Stimulated activated CD4-positive, alpha-beta T cell treated with anti-CD3 and anti-CD28 coated beads, Interleukin-1b, Interleukin-23, amount 100 ng/mL, for 24 hours (primary cell): Measurements from ENCODE around the gene STPG3.

Experiments used
- DNase-seq, 4 experiments: peaks; one replicate each; pipeline ENCODE4 v3.0.0-alpha.2; 2020; ENCODE audit warnings: low read depth in 4 of 4, low spot score in 1 of 4

STPG3 gene

DNA sequence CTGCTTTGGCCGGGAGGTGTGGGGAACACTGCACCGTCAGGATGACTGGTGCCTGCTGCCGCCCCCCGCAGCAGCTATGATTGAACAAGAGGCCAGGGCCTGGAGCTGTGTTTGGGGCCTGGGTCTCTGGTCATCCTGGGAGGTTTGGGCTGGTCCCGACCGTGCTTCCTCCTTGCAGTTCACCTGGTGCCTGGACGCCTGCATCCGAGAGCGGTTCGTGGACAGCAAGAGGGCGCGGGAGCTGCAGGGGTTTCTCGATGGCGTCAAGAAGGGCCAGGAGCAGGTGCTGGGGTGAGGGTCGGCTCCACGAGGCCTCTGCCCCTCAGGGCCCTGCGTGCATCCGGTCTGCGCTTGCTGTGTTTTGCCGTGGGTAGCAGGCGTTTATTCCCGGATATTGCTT lies 13.0 kb downstream of the STPG3 start:
- DNase-seq = no peak

DNA sequence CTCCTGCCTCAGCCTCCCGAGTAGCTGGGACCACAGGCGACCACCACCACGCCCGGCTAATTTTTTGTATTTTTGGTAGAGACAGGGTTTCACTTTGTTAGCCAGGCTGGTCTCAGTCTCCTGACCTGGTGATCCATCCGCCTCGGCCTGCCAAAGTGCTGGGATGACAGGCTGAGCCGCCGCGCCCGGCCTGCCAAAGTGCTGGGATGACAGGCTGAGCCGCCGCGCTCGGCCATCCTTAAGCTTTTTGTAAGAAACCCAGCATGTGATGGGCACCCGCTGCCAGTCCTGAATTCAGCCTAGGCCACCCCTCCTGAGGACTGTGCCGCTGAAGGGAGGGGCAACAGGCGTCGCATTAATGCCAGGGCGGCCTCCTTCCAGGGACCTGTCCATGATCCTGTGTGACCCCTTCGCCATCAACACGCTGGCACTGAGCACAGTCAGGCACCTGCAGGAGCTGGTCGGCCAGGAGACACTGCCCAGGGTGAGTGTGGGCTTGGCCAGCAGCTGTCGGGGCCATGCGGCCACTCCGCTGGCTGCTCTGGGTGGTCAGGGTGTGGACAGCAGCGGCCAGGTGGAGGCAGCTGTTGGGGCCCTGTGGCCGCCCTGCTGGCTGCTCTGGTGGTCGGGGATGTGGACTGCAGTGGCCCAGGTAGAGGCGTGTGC lies 14.5 kb downstream of the STPG3 start:
- no peak for DNase-seq

DNA sequence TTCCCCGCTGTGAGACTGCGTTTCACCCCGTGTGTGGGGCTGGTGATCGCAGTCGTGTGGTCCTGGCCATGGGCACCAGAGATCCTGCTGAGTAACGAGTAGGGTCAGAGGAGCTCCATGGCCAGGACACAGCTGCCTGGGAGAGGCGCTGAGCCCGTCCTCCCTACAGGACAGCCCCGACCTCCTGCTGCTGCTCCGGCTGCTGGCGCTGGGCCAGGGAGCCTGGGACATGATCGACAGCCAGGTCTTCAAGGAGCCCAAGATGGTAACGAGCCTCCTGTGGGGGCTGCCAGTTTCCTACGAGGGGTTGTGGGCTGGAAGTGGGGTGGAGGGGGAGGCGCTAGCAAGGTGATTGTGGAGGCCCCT lies 15.1 kb downstream of the STPG3 start:
- no peak for DNase-seq

DNA sequence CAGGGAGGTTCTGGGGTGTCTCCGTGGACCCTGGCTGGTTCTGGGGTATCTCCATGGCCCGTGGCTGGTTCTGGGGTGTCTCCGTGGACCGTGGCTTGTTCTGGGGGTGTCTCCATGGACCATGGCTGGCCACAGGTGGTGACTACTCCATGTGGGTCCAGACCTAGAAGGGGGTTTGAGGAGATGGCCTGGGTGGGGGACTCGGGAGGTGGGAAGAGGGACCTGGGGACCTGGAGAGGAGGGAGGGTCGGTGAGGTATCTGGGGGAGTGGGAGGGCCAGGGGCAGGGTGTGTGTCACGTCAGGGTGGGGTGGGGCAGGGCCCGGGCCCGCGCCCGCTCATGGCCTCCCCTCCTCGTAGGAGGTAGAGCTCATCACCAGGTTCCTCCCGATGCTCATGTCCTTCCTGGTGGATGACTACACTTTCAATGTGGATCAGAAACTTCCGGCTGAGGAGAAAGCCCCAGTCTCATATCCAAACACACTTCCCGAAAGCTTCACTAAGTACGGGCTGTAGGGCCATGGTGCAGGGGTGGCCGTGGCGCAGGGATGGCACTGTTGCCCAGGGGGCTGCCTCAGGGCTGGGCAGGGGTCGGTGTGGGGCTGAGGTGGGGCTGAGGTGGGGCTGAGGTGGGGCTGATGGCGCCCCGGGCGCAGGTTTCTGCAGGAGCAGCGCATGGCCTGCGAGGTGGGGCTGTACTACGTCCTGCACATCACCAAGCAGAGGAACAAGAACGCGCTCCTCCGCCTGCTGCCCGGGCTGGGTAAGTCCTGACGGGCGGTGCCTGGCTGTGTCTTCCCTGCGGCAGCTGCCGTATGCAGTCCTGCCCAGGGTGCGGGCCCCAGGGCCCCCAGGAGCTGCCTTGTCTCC lies 15.7 kb downstream of the STPG3 start:
- DNase-seq = no peak

DNA sequence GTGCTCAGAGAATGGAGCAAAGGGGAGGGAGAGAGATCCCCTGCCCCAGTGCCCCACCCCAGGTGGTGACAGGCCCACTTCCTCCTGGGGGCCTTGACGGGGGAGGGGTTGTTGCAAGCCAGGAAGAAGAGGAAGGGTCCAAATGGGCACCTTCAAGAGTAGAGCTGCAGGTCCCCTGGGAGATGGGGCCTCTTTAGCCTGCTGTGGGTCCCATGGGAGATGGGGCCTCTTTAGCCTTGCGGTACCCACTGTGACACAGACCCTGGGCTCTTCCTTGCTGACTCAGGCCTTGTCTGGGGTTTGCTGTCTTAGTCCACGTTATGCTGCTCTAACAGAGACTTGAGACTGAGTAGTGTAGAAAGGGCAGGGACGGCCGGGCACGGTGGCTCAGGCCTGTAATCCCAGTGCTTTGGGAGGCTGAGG lies 16.9 kb downstream of the STPG3 start:
- DNase-seq = no peak

DNA sequence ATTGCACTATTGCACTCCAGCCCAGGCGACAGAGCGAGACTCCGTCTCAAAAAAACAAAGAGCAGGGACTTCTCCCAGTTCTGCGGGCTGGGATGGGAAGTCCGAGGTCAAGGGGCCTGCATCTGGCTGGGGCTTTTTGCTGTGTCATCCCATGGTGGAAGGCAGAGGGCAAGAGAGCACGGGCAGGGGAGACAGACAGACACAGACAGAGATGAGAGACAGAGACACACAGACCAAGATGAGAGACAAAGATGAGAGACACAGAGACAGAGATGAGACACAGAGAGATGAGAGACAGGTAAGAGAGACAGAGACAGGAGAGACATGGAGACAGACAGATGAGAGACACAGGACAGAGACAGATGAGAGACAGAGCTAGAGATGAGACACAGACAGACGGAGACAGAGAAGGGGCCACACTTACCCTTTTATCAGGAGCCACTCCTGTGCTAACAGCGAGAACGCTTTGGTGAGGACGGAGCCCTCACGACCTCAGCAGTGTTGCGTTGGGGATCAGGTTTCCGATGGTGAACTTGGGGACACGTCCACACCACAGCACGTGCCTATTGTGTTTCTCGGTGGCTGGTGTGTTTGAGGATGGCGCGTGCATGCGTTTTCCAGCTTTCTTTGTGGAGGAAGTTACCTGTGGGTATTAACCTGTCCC lies 17.6 kb downstream of the STPG3 start:
- no peak for DNase-seq

DNA sequence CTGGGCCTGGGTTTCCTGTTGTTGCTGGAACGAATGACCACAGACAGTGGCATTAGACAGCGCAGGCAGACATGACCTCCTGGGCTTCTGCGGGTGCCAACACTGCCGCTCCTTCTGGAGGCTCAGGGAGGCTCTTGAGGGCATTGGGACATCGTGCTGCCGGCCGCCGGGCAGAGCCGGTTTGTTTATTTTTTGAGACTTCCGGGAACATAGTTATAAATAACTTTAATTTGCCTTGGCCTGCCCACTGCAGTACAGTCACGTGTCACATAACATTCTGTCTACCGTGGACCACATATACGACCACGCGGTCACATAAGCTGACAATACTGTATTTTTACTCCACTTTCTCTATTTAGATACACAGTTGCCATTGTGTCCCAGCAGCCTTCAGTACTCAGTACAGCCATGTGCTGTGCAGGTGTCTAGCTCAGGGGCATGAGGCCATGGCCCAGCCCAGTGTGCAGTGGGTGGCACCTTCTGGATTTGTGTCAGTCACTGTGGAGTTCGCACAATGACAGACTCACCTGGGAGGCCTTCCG lies 18.2 kb downstream of the STPG3 start:
- DNase-seq = no peak

DNA sequence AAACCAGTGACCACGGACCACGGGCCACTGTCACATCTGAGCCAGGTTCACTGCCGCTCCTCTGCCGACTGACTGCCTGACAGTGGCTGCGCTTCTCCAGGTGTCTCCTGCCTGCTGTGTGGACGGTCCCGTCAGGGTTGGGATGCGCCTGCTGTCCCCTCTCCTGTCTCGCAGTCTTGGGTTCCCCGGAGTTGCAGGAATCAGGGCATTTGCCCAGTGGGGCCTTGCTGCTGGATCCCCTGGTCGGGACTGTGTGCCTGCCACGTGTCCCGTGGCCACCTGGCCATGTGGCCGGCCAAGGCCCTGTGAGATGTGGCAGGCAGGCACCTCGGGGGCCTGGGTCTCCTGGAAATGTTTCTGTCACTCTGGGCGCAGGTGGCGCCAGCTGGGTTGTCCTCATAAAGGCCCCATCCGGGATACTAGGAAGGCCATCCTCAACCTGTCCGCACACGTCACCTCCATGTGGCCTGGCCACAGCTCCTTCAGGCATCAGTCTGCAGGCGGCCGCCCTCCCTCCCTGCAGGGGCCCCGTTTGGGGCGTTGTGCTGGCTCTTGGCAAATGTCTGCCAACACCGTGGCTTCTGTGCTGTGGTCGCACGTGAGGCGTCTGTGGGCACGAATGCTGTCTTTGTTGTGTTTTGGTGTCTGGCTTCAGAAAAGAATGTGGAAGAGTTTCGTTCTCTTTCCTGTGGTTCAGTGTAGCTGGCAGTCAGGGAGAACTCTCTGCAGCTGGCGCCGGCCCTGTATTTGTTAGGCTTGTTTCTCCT lies 20.0 kb downstream of the STPG3 start:
- DNase-seq = no peak

DNA sequence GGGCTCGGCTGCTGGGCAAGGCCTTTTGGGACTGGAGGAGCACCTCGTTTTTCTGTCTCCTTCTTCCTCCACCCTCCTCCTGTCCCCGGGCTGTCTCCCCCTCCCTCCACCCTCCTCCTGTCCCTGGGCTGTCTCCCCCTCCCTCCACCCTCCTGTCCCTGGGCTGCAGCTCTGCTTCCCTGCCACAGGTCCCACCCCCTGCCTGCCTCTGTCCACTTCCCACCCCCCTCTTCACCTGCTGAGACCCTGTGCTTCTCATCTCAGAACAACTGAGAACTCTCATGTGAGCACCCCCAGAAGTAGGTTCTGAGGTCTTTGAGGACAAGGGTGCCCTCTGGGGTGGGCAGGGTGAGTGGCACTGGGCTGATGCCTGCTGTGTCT lies 20.6 kb downstream of the STPG3 start:
- no peak for DNase-seq

DNA sequence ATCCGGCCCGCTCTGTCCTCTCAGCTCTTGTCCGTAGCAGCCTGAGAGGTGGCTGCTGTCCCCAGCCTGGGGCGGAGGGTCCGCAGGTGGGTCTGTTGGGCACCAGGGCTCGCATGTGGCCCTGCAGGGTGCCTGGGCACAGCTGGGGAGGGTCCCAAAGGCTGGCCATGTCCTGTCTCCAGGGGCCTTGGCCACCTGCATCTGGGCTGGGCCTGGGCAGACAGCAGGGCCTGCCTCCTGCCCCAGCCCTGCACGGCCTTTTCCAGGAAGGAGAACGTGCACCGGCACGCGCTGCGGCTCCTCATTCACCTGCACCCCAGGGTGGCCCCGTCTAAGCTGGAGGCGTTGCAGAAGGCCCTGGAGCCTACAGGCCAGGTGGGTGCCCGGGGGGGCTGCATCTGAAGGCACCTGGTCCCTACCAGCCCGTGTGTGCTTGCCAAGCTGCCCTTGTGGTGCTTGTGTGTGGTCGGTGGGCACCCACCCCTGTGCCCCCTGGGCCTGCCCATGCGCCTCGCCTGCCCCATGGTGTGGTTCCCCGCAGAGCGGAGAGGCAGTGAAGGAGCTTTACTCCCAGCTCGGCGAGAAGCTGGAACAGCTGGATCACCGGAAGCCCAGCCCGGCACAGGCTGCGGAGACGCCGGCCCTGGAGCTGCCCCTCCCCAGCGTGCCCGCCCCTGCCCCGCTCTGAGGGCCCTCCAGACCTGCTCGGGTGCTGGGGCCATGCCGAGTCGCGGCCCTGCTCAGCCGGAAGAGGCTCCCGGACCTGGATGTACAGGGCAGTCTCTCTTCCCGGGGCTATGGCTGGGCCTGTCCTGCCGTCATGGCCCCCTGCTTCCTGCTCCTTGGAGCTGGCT lies 21.4 kb downstream of the STPG3 start:
- DNase-seq = no peak

DNA sequence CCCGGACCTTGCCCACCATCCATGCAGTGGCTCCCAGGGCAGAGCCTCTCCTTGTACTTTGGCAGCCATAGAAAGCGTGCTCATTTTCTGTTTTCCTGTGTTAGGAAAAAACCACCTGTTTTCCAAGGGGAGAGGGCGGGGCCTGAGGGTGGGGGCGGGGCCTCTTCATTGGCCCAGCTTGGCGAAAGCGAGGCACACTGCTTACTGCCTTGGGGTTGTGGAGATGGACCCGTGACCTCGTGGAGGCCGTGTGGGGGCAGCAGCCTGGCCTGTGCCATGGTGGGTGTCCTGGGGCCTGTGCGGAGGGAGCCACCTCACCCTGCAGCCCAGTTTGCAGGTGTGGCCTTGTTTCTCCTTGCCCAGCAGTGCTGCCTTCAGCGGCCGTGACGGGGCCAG lies 22.0 kb downstream of the STPG3 start:
- DNase-seq = no peak

DNA sequence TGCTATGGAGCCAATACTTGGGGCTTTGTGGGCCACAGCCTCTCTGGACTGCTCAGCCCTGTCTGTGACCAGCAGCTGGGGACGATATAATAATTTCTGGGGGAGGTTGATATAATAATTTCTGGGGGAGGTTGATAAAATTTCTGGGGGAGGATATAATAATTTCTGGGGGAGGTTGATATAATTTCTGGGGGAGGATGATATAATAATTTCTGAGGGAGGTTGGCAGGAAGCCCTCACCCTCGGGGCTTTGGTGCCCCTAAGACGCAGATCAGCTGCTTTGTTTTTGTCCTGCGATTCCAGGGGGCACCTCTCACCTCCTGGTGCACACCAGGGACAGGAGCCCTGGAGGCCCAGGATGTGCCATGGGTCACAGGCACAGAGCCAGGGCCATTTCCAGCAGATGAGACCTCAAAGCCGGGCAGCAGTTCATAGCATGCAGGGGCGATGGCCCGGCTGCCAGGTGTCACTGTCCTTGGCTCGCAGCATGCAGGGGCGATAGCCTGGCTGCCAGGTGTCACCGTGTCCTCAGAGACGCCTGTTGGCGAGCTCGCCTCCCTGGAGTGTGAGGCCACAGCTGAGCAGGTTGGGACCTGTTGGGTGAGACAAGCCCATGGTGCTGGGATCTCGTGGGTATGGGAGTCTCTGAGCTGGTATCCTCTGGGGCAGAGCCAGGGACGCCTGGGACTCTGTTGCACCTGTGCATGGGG lies 22.7 kb downstream of the STPG3 start:
- no peak for DNase-seq

DNA sequence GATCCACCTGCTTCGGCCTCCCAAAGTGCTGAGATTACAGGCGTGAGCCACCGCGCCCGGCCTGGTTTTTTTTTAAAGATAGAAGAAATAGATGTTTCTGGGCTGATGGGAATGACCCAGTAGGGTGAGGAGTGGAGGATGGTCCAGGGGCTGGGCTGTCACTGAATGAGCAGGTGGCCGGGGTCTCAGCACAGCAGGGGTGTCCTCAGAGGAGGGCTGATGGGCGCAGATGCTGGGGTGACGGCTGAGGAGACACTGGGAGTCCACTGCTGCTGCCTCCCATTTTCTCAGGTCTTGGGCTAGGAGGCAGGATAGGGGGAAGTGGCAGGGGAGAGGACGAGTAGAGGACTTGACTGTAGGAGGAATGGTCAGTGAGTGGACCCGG lies 24.1 kb downstream of the STPG3 start:
- no peak for DNase-seq

DNA sequence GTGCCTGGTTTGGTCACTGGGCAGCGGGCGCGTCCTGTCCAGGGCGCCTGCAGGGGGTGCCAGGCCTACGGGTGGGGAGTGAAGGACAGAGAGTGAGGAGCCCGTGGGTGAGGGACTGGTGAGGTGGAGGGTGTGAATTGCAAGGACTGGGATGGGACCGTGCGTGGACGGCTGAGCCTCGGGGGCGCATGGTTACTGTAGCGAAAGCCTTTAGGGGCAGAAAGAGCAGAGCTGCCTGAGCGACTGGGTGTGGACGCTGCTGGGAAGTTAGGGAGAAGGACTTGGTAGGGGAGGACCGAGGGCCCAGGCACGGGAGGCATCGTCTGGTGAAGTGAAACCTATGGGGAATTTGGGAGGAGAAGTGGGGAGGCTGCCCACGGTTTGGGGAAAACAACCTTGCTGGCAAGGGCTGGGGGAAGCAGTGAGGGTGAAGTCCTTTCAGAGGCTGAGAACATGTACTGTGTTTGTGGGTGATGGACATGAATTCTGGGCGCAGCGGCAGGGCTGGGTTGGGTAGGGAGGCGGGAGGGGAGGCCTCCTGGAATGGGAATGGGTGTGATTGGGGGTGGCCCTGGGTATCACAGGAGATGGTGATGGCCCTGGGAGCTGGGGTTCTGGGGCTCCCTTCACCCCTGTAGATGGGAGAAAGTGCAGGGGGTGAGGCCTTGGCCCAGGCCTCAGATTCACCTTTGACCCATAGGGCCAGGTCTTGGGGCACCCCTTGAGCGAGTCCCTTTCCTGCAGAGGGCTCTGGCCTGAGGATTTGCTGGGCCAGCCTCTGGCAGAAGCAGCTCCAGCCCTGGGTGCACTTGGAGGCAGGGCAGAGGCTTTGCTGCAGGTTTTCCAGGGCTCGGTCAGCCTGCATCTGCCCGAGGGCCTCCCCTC lies 24.7 kb downstream of the STPG3 start:
- no peak for DNase-seq

DNA sequence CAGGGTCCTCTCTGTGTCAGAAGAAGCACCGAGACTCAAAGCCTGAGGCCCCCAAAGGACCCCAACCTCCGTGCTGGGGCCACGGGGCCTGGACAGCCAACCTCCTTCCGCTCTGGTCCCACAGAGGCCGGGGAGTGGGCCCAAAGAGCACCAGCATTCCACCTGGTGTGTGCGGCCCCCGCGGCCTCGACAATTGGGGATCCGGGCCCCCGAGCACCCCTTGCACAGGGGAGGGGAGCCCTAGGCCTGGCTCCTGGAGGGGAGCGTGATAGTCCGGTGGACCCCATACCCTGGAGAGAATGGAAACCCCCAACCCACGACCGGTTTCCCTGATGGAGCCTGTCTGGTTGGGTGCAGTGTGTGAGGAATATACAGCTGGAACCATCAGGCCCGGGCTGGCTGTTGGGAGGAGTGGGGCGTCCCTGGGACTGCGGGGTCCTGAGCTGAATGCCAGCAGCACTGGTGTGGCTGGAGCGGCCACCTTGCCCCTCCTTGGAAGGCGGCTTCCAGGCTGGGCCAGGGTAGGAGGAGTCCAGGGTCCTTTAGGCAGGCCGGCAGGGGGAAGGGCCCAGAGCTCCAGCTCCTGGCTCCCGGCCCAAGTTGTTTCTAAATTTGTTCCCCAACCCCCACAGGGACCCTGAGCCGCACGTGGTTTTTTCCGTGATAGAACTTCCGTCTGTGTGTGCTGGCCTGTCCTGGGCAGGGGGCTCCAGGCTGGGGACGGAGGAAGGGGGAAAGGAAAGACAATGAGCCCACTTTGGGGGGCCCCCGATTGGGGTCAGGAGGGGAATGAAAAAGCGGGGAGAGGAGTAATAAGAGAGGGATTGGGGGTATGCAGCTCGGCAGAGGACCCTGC lies 25.6 kb downstream of the STPG3 start:
- DNase-seq = no peak

DNA sequence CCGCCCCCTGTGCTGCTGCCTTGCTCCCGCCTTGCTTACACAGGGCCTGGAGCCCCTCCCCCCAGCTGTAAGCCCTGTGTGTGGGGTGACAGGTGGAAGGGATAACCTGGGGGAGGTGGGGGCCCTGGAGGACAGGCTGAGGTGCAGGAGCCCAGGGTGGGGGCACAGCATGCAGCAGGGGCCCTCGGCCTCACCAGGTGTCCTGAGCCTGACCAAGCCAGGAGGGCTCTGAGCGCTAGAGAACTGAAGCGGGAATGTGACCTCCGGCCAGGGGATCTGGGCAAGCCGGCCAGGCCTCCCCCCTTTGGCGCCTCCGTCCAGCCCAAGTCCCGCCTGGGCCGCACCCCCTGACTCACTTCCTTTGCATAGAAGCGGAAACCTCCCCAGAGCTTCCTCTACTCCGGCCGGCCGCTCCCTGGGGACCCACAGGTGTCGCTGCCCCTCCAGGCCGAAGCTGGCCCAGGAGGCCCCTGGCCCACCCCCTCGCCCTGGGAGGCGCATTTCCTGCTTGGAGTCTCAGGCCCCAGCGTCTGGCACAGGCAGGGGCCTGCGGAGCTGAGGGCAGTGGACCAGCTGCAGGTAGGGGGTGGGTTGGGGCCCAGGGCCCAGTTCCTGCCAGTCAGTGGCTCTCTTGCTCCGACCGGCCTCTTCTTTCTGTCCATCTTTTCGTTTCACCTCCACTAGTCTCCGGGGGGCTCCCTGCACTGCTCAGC lies 26.4 kb downstream of the STPG3 start, which contains the start of gene TOR4A:
Gene TOR4A (plus strand): TSS at position 398 of the 713 bp plus-strand sequence. CDS start 964 bp downstream, outside the sequence.
- no peak for DNase-seq
